Measurements from ENCODE around the gene BNIPL.

The BNIPL gene

GRCh38 chr1:151051356-151052009 lies 15.1 kb downstream of the BNIPL start:
- no peak for DNase-seq (ENCODE audit: insufficient read length, low spot score)
- TF ChIP-seq POLR2A (IDR thresholded peaks at IDR 0.05; ENCODE audit: low read depth, low read length) = peak; percentile 59
- no peak for TF ChIP-seq SPI1 (IDR thresholded peaks at IDR 0.05; ENCODE audit: low read depth, low read length)
- TF ChIP-seq POU2F2 (IDR thresholded peaks at IDR 0.05; ENCODE audit: low read depth, low read length) = 0 out of 2 replicates have a peak, but pooled peaks have one; percentile 9
- no peak for TF ChIP-seq PAX5 (IDR thresholded peaks at IDR 0.05; ENCODE audit: insufficient read depth, low read length, severe bottlenecking)
- TF ChIP-seq TAF1 (IDR thresholded peaks at IDR 0.05; ENCODE audit: low read depth, low read length) = no peak
- peak; percentile 62 for TF ChIP-seq POLR2AphosphoS5 (IDR thresholded peaks at IDR 0.05; ENCODE audit: low read depth, low read length)
- FAIRE-seq = no peak

- FAIRE-seq (no peak), DNase-seq (ENCODE audit: insufficient read length, low spot score) (no peak)
- TF ChIP-seq POLR2AphosphoS5 (IDR thresholded peaks at IDR 0.05; ENCODE audit: low read depth, low read length) (no peak), POU2F2 (IDR thresholded peaks at IDR 0.05; ENCODE audit: low read depth, low read length) (no peak), TAF1 (IDR thresholded peaks at IDR 0.05; ENCODE audit: low read depth, low read length) (no peak), PAX5 (IDR thresholded peaks at IDR 0.05; ENCODE audit: insufficient read depth, low read length, severe bottlenecking) (no peak), POLR2A (IDR thresholded peaks at IDR 0.05; ENCODE audit: low read depth, low read length) (no peak), SPI1 (IDR thresholded peaks at IDR 0.05; ENCODE audit: low read depth, low read length) (no peak)
These were observed 18.7 kb downstream of the BNIPL start for GRCh38 chr1:151054971-151055547.

- TF ChIP-seq POLR2AphosphoS5 (IDR thresholded peaks at IDR 0.05; ENCODE audit: low read depth, low read length) (no peak; the same call in 1 of the 2 replicates), POLR2A (IDR thresholded peaks at IDR 0.05; ENCODE audit: low read depth, low read length) (no peak), SPI1 (IDR thresholded peaks at IDR 0.05; ENCODE audit: low read depth, low read length) (no peak), PAX5 (IDR thresholded peaks at IDR 0.05; ENCODE audit: insufficient read depth, low read length, severe bottlenecking) (no peak), POU2F2 (IDR thresholded peaks at IDR 0.05; ENCODE audit: low read depth, low read length) (no peak), TAF1 (IDR thresholded peaks at IDR 0.05; ENCODE audit: low read depth, low read length) (no peak)
- DNase-seq (ENCODE audit: insufficient read length, low spot score) (no peak), FAIRE-seq (no peak)
These were observed 19.2 kb downstream of the BNIPL start for GRCh38 chr1:151055581-151055980.

GRCh38 chr1:151056149-151056548 lies 19.8 kb downstream of the BNIPL start:
- FAIRE-seq (no peak), DNase-seq (ENCODE audit: insufficient read length, low spot score) (no peak)
- TF ChIP-seq POLR2A (IDR thresholded peaks at IDR 0.05; ENCODE audit: low read depth, low read length) (peak; percentile 30; the same call in 1 of the 2 replicates), PAX5 (IDR thresholded peaks at IDR 0.05; ENCODE audit: insufficient read depth, low read length, severe bottlenecking) (no peak), TAF1 (IDR thresholded peaks at IDR 0.05; ENCODE audit: low read depth, low read length) (no peak), POU2F2 (IDR thresholded peaks at IDR 0.05; ENCODE audit: low read depth, low read length) (no peak), POLR2AphosphoS5 (IDR thresholded peaks at IDR 0.05; ENCODE audit: low read depth, low read length) (no peak), SPI1 (IDR thresholded peaks at IDR 0.05; ENCODE audit: low read depth, low read length) (no peak)

DNA sequence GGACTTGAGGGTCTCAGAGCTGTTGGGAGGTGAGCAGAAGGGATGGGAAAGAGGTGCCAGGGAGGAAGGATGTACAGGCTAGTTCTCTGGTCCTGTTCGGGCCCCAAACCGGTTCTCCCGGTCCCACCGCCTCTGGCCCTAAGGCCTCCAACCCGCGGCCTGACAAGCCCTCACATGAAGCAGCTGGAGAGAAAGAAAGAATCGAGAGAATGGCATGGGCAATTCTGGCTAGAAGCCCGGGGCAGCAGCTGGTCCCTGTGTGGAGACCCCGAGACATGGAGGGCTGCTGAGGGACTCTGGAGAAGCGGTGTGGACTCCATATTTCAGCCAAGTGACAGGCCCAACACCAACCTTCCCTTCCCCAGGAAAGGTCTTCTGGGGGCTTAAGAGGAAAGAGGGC lies 22.3 kb downstream of the BNIPL start:
- no peak for TF ChIP-seq PAX5 (IDR thresholded peaks at IDR 0.05; ENCODE audit: insufficient read depth, low read length, severe bottlenecking)
- no peak for TF ChIP-seq POLR2AphosphoS5 (IDR thresholded peaks at IDR 0.05; ENCODE audit: low read depth, low read length)
- TF ChIP-seq POLR2A (IDR thresholded peaks at IDR 0.05; ENCODE audit: low read depth, low read length) = no peak
- no peak for TF ChIP-seq POU2F2 (IDR thresholded peaks at IDR 0.05; ENCODE audit: low read depth, low read length)
- FAIRE-seq (no peak), DNase-seq (ENCODE audit: insufficient read length, low spot score) (no peak)

- no peak for TF ChIP-seq POU2F2 (IDR thresholded peaks at IDR 0.05; ENCODE audit: low read depth, low read length)
- no peak for TF ChIP-seq PAX5 (IDR thresholded peaks at IDR 0.05; ENCODE audit: insufficient read depth, low read length, severe bottlenecking)
- TF ChIP-seq POLR2AphosphoS5 (IDR thresholded peaks at IDR 0.05; ENCODE audit: low read depth, low read length) = peak; percentile 88
- peak; percentile 81 for TF ChIP-seq POLR2A (IDR thresholded peaks at IDR 0.05; ENCODE audit: low read depth, low read length)
- TF ChIP-seq SPI1 (IDR thresholded peaks at IDR 0.05; ENCODE audit: low read depth, low read length) = peak; percentile 47
- peak; percentile 90 for TF ChIP-seq TAF1 (IDR thresholded peaks at IDR 0.05; ENCODE audit: low read depth, low read length)
- FAIRE-seq = peak; percentile 85
- DNase-seq (ENCODE audit: insufficient read length, low spot score) = peak; percentile 88
These were observed 23.0 kb downstream of the BNIPL start, which contains the start of gene CDC42SE1 for GRCh38 chr1:151059109-151060006. Gene CDC42SE1 (minus strand): TSS chr1:151059622. CDS start chr1:151055730, 3,892 bp downstream.

- FAIRE-seq (no peak), DNase-seq (ENCODE audit: insufficient read length, low spot score) (no peak)
- TF ChIP-seq POU2F2 (IDR thresholded peaks at IDR 0.05; ENCODE audit: low read depth, low read length) (no peak), POLR2AphosphoS5 (IDR thresholded peaks at IDR 0.05; ENCODE audit: low read depth, low read length) (no peak), SPI1 (IDR thresholded peaks at IDR 0.05; ENCODE audit: low read depth, low read length) (no peak), POLR2A (IDR thresholded peaks at IDR 0.05; ENCODE audit: low read depth, low read length) (no peak), PAX5 (IDR thresholded peaks at IDR 0.05; ENCODE audit: insufficient read depth, low read length, severe bottlenecking) (no peak), TAF1 (IDR thresholded peaks at IDR 0.05; ENCODE audit: low read depth, low read length) (no peak)
These were observed 23.7 kb downstream of the BNIPL start, which contains the start of gene MLLT11 for GRCh38 chr1:151060007-151060656. Gene MLLT11 (plus strand): TSS chr1:151060397. CDS start chr1:151067225, 6,828 bp downstream.

GRCh38 chr1:151060657-151061421 lies 24.5 kb downstream of the BNIPL start:
- FAIRE-seq = peak; percentile 71
- no peak for DNase-seq (ENCODE audit: insufficient read length, low spot score)
- TF ChIP-seq POU2F2 (IDR thresholded peaks at IDR 0.05; ENCODE audit: low read depth, low read length) (no peak), TAF1 (IDR thresholded peaks at IDR 0.05; ENCODE audit: low read depth, low read length) (no peak), POLR2A (IDR thresholded peaks at IDR 0.05; ENCODE audit: low read depth, low read length) (no peak), SPI1 (IDR thresholded peaks at IDR 0.05; ENCODE audit: low read depth, low read length) (no peak), PAX5 (IDR thresholded peaks at IDR 0.05; ENCODE audit: insufficient read depth, low read length, severe bottlenecking) (no peak), POLR2AphosphoS5 (IDR thresholded peaks at IDR 0.05; ENCODE audit: low read depth, low read length) (no peak)

Measured in GM12891 (cell line).